Measurements from ENCODE around the gene MLPH.

Gene MLPH

DNA sequence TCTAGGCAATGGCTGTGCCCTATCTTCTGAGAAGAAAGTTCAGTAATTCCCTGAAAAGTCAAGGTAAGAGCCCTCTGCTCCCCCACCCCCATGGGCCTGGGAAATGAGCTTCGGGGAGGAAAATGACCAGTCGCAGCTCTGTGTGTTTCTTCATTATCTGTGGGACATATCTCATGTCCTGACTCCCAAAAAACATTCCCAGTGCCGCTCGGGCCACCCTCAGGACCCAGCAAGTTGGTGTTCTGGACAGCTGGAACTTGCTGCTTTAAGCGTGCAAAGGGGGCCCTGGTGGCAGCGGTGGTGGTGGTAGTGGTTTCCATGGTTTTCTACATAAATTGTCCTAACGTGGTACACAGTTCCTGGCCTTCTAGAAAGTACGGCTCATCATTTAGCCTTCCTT is 62.2 kb downstream of the MLPH start:
- DNase-seq: no peak

DNA sequence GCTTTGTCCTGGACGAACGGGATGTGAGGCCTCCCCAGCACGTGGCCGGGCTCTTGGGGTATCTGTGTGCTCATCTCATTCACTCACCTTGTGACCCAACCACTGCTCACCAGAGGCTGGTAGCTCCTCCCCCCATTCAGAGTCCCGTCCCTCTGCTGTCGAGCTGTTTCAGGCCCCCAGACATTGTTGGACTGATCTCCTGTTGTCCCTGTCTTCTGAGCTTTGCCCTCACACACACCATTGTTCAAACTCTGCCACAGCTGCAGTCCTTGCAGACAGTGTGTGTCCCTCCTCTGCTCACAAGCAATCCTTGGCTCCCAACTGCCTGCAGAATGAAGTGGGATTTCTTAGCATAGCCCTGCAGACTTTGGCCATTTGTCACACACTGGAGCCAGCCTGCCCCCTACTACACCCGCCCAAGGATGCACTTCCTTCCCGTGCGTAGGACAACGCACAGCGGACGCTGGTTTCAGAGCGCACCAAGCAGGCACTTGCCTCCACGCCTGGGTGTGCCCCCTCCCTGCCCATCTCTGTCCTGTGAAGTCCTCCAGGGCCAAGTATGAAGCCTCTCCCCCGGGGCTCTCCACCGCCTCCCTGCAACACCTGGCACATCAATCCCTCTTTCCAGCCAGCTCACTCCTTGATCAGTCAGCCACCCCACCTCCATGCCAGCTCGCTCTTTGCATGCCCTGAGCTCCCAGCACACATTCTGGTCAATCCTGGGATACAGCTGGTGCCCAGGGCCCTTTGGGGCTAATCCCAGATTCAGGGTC is 62.8 kb downstream of the MLPH start:
- no peak for DNase-seq

DNA sequence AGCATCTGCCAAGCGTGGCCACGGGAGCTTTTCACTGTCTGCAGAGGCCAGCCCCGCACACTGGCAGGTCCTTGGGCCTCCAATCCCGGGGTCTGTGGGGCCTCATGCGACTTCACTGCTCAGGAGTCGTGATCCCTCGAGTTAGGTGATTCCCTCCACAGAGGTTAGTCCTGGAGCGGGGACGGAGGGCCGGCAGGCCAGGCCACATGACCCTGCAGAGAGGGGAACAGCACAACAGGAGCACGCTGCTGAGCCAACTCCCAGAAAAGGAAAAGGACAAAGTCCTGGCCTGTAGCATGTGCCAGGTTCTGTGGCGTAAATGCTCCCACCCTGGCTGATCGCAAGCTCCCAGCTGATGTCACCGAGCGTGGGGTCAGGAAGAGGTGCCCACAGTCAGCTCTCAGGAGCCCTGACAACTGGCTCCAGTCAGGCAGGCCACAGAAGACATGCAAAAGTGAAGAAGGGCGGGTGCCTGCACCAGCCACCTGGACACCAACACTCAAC is 64.1 kb downstream of the MLPH start:
- DNase-seq: no peak

- DNase-seq: no peak
Measured at GRCh38 chr2:237552908-237553307, 65.9 kb downstream of the MLPH start.

- no peak for DNase-seq
Measured at GRCh38 chr2:237553948-237554347, 66.9 kb downstream of the MLPH start.

DNA sequence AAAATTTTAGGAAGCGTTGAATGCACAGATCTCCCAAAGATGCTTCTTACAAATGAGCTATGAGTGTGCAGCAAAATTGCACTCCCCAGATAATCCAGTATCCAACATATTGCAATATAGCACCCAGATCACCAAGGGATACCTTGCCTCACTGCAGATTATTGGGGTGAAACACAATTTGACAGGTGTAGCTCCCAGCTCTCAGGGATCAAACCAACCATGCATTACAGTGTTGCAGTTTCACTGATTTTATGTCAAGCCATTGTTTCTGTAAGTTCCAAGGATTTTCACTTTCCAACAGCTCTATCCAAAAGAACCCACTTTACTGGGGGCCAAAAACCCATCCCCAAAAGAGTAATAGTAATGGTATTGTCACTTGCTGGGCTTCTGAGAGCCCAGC is 68.5 kb downstream of the MLPH start:
- DNase-seq: no peak

- DNase-seq: no peak
Measured at GRCh38 chr2:237556773-237557632, 70.0 kb downstream of the MLPH start.

- DNase-seq: no peak
Measured at GRCh38 chr2:237557633-237558015, 70.6 kb downstream of the MLPH start.

DNA sequence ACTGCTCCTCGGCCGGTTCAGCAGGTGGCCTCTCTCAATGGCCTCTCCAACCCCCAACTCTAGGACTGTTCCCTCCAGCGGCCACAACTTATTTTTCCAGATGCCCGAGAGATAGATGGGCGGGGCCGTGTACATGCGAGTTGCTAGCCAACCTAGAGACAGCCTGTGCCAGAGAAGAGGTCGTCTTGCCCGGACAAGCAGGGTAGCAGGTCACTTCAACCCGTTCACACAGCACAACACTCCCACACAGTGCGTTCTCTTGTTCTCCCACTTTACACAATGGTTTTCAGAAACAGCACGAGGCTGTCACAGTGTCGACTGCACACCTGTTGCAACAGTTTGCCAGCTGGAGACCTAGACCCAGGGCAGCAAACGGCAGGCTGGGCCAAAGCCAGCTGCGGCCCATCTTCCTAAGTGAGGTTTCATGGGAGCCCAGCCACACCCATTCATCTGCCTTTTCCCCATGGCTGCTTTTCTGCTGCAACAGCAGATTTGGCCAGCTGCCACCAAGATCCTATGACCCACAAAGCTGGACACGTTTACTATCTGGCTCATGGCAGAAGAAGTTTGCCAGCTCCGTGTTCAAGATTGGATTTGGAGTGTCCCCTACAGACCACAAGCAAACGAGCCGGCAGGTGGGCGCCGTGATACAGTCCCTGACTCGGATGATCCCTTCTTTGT is 72.0 kb downstream of the MLPH start:
- DNase-seq: no peak

DNA sequence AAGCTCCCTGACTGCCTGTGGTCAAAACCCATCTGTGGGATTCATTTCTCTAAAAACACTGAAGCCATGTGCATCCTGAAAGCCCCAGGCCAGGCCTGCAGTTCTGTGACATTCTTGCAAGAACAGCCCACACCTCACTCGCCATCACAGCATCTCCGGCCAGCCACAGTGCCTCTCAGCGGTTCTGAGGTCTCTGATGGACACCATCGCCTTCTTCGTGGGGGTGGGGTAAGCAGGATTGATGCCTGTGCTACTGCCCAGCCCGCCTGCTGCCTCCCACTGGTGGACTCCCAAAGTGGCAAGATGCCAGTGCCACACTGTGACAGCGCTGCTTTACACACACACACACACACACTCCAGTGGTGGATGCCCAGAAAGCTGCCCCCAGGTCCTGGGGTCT is 74.2 kb downstream of the MLPH start:
- DNase-seq: no peak

- DNase-seq: no peak
Measured at GRCh38 chr2:237563816-237564215, 76.8 kb downstream of the MLPH start.

DNA sequence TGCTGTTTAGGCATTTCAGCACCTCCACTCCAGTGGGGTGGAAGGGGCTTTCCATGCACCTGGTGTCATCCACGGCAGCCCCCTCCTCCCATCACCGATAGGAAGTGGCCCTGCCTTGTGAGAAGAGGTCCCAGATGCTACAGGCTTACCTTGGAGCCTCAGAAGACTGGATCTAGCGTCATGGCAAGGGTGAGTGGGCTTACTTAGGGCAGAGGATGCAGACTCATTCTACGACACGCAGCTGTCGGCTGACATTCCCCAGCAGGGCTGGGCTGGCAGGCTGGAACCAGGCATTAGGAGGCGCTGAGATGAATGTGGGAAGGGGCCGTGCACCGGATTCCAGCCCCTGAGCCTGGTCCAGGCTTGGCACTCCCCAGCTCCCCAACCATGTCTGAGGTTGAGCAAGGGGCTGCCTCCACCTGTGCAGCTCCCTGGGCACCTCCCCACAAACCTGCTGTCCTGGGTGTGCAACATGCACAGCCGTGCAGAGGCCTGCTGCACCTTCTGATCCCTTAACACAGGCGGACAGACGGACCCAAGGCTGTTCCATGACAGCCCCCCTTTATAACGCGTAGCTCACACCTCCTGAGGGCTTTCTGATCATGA is 77.6 kb downstream of the MLPH start:
- no peak for DNase-seq

GRCh38 chr2:237565974-237566373 is 78.9 kb downstream of the MLPH start:
- no peak for DNase-seq

- DNase-seq: no peak
Measured at GRCh38 chr2:237566401-237567235, 79.6 kb downstream of the MLPH start, which contains the start of gene PRLH. Gene PRLH (plus strand): TSS chr2:237566574. CDS start chr2:237566574, 0 bp downstream.

- no peak for DNase-seq
Measured at GRCh38 chr2:237567276-237568029, 80.4 kb downstream of the MLPH start.

DNA sequence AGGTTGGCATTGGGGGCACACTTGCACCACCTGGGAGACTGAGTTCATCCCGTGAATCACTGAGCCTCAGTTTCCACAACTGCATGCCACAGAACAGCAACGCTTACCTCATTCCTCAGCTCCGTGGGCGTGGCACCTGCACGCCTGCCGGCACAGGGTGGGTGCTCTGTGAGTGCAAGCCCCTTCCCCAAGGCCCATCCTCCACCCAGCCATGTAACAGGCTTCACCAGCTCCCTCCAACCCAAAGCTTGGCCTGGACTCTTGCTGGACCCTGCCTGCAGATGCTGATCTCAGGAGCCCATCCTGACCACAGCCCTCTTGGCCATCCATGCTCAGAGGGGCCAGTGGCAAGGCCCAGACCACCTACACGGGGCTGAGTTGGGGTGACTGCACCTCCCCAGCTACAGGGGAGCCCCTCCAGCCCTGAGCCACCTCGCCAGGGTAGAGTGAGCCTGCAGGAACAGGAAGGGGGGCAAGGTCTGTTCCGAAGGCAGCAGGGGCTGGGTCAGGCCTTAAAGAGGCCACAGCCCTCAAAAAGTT is 81.1 kb downstream of the MLPH start:
- DNase-seq: no peak

DNA sequence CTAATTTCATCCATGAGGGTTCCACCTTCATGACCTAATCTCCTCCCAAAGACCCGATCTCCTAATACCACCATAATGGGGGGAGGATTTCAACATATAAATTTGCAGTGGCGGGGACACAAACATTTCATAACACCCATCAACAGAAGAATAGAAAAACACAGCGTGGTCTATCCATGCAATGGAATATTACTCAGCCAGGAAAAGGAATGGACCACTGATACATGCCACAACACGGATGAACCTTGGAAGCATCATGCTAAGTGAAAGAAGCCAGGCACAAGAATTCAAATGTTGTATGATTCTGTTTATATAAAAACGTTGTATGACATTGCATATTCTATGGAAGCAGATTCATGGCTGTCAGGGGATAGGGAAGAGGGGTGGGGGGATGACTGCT is 82.0 kb downstream of the MLPH start:
- no peak for DNase-seq

DNA sequence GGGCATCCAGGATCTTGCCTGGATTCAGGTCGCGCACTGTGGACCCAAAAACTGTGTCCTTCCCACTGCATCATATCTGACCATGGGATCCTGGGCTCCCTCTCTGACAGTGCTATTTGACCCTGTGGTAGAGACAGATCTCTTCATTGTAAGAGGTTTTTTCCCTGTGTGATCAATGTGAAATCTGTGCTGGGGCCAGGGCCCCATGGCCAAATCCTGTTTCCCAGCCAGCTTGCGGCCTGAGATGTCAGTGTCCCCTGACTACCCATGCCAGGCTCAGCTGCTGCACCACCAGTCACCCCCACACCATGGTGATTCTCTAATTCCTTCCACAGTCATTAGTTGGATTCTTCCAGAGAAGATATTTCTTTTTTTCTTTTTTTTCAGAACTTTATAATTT is 82.8 kb downstream of the MLPH start:
- no peak for DNase-seq

DNA sequence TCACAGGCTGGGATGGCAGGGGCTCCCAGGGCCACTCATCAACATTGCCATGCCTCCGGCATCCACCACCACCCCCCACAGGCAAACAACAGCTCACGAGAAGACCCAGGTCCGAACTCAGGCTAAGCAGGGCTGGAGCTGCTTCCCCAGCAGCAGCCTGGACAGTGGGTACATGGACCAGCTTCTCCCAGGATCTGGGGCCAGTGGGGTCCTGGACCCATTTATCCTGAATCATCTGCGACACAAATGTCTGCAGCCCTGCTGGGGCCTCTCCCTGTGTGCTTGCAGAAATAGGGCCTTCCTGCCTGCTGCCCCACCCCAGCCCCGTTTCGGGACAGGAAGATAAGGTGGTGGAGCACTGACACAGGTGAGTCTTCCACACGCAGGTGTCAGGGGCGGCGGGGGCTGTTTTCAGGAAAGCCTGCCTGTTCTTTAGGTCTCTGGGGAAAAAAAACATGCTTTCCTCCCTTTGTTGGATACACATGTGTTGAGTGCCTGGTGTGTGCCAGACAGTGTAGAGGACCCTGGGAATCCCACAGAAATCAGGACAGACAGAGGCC is 83.8 kb downstream of the MLPH start:
- DNase-seq: no peak

DNA sequence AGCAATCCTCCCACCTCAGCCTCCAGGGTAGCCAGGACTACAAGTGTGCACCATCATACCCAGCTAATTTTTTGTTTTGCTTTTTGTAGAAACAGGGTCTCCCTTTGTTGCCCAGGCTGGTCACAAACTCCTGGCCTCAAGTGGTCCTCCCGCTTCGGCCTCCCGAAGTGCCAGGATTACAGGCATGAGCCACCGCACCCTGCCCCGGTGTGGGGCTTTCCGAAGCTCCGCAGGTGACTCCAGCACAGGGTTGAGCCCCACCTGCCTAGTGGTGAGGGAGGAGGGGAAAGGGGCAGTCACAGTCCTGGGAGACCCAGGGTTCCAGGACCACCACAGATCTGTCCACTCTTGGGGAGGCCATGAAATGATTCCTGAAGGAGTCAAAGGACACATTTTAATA is 84.5 kb downstream of the MLPH start:
- DNase-seq: no peak

Measured in activated gamma-delta T cell treated with Interleukin-2 at 50 U/mL for 16 hours (primary cell).